NCI-H2029 treated with DMSO at 0.1 percent for 48 hours (cell line): ENCODE data around the gene TRAPPC6A.
A peak's percentile ranks its signal among the peaks of the same experiment; 100 is the strongest.

ENCODE experiments used
- DNase-seq: peaks from one replicate; lab custom pipeline; 2025; lab: John Stamatoyannopoulos, UW

The TRAPPC6A gene

GRCh38 chr19:45163751-45164460 is 14.1 kb downstream of the TRAPPC6A start:
- no peak for DNase-seq

GRCh38 chr19:45163156-45163555 is 14.9 kb downstream of the TRAPPC6A start:
- no peak for DNase-seq

DNA sequence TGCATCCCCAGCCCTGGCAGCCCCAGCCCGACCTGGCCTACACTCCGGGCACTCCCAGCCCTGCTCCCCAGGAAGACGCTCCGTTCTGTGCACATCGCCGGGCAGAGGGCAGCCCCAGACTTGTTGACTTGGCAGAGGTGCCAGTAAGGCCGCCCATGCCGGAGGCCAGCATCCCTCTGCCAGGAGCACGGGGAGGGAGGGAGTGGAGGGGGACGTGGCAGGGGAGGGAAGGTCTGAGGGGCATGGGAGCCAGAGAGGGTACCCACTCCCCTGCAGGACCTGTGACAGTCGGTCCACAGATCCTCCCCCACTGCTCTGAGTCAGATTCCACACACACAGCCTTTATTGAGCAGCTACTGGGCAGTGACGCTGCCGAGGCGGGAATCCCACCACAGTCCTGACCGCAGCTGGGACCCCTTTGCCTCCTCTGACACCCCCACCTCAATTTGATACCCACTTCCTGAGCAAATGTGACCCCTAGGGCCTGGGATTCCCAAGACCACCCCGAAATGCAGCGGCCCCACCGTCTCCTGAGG is 15.4 kb downstream of the TRAPPC6A start:
- DNase-seq, result peak; percentile 14

DNA sequence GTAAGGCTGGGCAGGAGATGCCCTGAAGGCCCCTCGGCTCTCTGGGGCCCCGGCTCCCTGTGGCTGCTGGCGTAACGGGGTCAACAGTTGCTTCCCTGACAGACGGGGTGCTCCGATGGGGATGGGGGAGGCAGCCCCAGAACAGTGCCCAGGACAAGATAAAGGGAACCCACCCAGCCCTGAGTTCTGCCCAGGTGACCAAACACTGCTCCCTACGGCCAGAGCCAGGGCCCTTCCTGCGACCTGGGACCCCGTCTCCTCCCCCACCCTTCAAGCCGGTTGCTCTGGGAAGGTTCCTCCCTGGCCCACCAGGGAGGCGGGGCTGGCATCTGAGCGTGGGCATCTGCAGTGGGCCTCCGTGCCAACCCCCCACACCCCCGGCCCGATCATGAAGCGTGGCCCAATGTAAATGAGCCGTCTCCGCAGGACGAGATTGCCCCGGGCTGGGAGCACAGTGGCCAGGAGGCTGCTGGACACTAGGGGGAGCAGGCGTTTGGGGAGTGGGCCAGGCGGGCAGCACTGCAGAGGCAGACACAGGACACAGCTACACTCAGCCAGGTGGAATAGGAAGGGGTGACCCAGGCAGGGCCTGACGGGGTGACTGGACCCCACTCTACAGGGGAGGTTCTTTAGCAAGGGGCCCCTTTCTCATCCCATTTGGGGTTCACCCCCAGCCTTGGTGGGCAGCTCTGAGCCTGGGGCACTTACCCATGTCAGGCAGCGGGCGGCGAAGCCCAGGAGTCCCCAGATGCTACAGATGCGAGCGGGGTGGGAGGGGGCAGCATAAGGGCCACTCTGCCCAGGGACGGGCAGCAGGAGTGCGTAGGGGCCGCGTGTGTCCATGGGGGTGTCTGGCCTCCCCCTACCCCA is 16.1 kb downstream of the TRAPPC6A start:
- DNase-seq, result no peak

DNA sequence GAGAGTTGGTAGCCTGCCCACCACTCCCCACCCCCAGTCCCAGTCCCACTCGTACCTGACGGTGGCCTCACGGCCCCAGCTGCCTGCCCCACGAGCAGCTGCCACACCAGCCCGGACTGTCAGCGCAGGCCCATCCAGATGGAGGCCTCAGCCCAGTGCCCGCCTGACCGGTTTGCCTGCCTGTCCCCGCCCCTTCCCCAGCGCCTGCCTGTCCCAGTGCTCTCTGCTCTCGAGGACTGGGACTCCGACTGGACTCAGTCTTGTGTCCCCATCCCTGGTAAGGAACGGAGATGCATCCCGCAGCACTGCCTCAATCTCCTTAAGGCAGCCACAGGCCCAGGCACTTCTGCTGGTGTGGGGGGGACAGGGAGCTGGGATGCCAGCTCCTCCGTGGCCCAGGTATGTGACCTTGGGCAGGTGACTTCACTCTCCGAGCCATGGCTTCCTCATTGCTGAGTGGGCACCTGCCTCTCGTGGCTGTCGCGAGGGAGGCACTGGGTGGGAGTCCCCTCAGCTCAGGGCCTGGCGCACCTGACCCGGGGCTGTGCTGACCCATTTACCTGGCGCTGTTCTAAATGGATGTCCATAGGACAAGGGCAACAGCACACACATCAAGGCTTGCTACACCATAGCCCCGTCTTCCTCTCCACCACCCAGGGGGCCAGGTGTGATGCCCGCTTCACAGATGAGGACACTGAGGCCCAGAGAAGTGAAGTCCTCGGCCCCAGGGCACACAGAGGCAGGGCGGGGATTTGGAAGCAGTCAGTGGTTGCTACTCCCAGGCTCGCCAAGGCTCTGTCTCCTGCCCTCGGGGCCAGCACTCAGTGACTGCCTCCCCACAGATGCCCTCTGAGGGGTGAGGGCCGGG is 16.9 kb downstream of the TRAPPC6A start, which contains the start of gene NKPD1:
Gene NKPD1 (minus strand): TSS at position 113 of the 868 bp plus-strand sequence. CDS start 832 bp downstream, outside the sequence.
- DNase-seq, result no peak

GRCh38 chr19:45159971-45160324 is 18.1 kb downstream of the TRAPPC6A start:
- no peak for DNase-seq

- no peak for DNase-seq
Observed at GRCh38 chr19:45159210-45159970, 18.6 kb downstream of the TRAPPC6A start.

DNA sequence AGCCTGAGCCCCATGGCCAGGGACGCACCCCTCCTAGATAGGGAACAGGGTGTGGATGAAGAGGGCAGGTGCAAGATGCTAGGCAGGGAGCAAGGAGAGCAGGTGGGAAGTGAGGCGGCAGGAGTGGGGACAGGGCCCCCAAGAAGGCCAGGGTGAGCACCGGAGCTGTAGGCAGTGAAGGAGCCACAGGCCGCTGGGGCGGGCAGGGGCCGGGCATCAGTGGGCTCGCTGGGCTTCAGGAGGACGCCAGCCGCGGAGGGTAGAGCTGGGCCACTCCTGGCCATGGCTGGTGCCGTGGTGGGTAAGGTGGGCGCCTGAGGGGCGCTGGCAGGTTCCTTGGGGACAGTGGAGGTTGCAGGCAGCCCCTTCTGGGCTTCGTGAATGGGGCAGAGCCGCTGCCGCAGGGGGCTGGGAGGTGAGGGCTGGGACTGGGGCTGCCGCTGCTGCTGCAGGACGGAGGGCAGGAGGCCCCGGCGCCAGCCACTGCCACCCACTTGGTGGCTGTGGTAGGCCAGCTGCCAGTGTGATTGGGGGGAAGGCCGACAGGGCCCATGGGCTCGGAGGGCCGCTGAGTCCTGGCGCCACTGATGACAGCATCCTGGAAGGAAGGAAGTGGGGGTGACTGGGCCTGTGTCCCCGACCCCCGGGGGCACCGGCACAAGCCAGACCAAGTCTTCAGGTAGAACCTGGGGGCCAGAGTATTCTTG is 19.4 kb downstream of the TRAPPC6A start:
- no peak for DNase-seq

- no peak for DNase-seq
Observed at GRCh38 chr19:45156751-45157150, 21.3 kb downstream of the TRAPPC6A start.

DNA sequence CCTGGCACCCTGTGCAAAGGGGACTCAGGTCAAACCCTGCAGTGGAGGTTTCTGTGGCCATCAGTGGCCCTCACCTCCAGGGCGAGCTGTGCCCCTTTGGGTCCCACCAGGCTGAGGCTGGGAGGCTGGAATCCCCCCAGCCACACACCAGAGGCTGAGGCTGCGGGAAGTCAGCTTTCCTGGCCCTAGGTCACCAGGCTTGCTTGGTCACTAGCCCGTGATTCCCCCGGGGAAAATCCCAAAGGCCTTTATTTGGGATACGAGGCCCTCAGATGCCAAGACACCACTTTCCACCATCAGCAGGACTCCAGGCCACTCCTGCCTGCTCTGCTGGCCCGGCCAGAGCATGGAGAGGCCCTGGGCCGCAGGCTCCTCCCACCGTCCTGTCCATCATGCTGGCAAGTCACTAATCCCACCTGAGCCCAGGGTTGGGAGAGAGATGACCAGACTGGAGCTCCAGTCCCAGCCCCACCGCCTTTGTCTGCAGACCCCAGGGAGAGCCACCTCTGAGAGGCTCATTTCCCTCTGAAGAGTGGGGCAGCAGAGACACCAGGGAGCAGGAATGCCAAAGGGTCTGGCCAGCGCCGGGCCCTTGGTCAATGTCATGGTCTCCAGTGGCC is 21.9 kb downstream of the TRAPPC6A start:
- no peak for DNase-seq

DNA sequence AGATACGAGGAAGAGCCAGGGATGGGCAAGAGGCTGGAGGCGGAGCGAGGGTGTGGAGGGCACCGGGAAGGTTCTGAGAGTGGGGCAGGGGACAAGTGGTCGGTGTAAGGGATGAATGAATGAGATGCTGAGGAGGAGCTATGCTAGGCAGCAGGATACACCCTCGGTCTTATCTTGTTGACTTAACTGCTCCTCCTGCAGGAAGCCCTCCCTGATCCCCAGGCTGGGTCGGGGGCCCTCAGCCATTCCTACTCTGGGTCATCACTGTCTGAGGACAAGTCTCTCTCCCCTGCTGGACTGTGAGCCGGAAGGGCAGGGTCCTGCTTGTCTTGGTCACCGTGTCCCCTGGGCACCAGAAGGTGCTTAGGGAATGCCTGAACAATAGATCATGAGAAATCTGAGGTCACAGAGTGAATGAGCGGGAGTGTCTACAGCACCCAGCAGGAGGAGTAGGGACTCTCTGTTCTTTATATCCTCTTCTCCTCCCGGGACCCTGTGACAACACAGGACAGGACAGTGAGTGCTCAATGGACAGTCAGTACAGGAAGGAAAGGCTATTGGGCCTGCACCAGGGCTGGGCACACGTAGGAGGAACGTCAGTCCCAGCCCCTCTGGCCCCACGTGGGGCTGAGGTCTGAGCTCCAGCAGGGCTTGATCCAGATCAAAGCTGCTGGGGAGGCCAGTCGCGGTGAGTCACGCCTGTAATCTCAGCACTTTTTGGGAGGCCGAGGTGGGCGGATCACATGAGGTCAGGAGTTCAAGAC is 23.8 kb downstream of the TRAPPC6A start:
- DNase-seq, result no peak

DNA sequence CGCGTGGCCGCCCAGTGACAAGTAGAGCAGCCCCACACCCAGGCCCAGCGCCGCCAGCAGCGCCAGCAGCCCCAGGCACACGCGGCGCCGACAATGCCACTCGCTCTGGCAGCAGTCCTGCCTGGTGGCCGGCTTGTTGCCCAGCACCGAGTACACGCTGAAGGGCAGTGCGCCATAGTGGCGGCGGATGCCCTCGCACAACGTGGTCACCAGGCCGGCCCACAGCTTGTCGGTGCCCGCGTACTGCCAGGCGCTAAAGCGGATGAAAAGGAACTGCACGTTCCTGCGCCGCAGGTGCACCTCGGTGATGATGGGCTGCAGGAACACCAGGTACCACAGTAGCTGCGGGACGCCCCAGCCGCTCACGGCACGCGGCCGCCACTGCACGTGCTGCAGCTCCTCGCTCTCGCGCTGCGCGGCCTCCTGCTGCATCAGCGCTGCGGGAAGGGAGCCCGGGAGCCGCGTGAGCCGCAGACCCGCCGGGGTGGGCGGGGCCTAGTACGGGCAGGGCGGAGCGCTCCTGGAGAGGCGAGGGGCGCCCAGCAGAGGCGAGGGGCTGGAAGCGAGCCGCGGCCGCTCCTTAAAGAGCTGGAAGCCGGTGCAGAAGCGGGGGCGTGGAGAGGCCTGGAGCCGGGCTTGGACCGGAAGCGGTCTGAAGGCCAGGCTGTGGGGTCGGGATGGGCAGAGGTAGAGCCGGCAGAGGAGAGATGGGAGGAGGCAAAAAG is 24.5 kb downstream of the TRAPPC6A start:
- no peak for DNase-seq

- peak; percentile 22 for DNase-seq
Observed at GRCh38 chr19:45152504-45153338, 25.3 kb downstream of the TRAPPC6A start.

GRCh38 chr19:45151821-45152503 is 26.1 kb downstream of the TRAPPC6A start:
- DNase-seq, result no peak

- DNase-seq, result no peak
Observed at GRCh38 chr19:45151320-45151719, 26.7 kb downstream of the TRAPPC6A start.

- DNase-seq, result no peak
Observed at GRCh38 chr19:45150751-45151281, 27.2 kb downstream of the TRAPPC6A start.

GRCh38 chr19:45150180-45150579 is 27.9 kb downstream of the TRAPPC6A start:
- no peak for DNase-seq
